SK-N-SH (cell line): ENCODE results near the gene PGAP2. TPM values are rescaled to one million over a fixed set of nuclear protein-coding genes. Genes with fewer than 3 reads are reported as not detected.

ENCODE experiments used
- CTCF ChIA-PET: fragments of 300-600, 350-600 bp; formaldehyde crosslinking; extraction: SDS; loops from one replicate; lab custom pipeline; 2021; lab: Yijun Ruan, JAX
- POLR2A ChIA-PET: fragments of 350-600 bp; sonication (Branson Sonifier 250); formaldehyde crosslinking; extraction: SDS; loops from one replicate; lab custom pipeline; 2020; ENCODE audit warnings: antibody characterized with exemption, inconsistent platforms; lab: Yijun Ruan, JAX
- DNase-seq: peaks from one replicate; pipeline ENCODE4 v3.0.0; 2012
- H2AFZ ChIP-seq: fragments of 200-600 bp; sonication (generic); 2 replicates; pipeline ENCODE4 v1.8.1; 2016; ENCODE audit warnings: antibody characterized with exemption, mild to moderate bottlenecking, low read depth
- H3F3A ChIP-seq: fragments of 200-600 bp; sonication (generic); replicated peaks from 2 replicates; pipeline ENCODE3; 2016; ENCODE audit warnings: antibody characterized with exemption, mild to moderate bottlenecking; ENCODE audit not compliant: insufficient read depth
- H3K27ac ChIP-seq, 2 experiments: fragments of 200-500 bp in 1 of 2; fragments of 200-600 bp in 1 of 2; sonication (Bioruptor generic) in 1 of 2; sonication (generic), shearing (Covaris generic) in 1 of 2; 2 replicates each; pipeline versions ENCODE4 v1.5.1 to v1.6.1; 2014 to 2016; ENCODE audit warnings: low read depth in 2 of 2, inconsistent platforms in 1 of 2, low read length in 1 of 2, mild to moderate bottlenecking in 1 of 2, mixed read lengths in 1 of 2
- H3K27me3 ChIP-seq: fragments of 200-600 bp; sonication (generic), shearing (Covaris generic); 2 replicates; pipeline ENCODE4 v1.6.1; 2016; ENCODE audit warnings: mixed run types; ENCODE audit not compliant: insufficient read depth
- H3K36me3 ChIP-seq, 2 experiments: fragments of 200-500 bp in 1 of 2; fragments of 200-600 bp in 1 of 2; sonication (Bioruptor generic) in 1 of 2; sonication (generic) in 1 of 2; replicated peaks in 1 of 2; 2 replicates each; pipeline versions ENCODE3 to v1.5.1; 2014 to 2016; ENCODE audit warnings: low read length in 1 of 2, mild to moderate bottlenecking in 1 of 2; ENCODE audit not compliant: insufficient read depth in 2 of 2, control insufficient read depth in 1 of 2
- H3K4me1 ChIP-seq, 2 experiments: fragments of 200-500 bp in 1 of 2; fragments of 200-600 bp in 1 of 2; sonication (Bioruptor generic) in 1 of 2; sonication (generic), shearing (Covaris generic) in 1 of 2; 2 replicates each; pipeline versions ENCODE4 v1.5.1 to v1.6.1; 2014 to 2016; ENCODE audit warnings: low read depth in 1 of 2, low read length in 1 of 2, mixed run types in 1 of 2; ENCODE audit not compliant: insufficient read depth in 2 of 2, control insufficient read depth in 1 of 2
- H3K4me2 ChIP-seq: fragments of 200-600 bp; sonication (generic), shearing (Covaris generic); 2 replicates; pipeline ENCODE4 v1.6.1; 2017; ENCODE audit warnings: mixed run types
- H3K4me3 ChIP-seq, 2 experiments: fragments of 200-500 bp in 1 of 2; fragments of 200-600 bp in 1 of 2; sonication (Bioruptor generic) in 1 of 2; sonication (generic), shearing (Covaris generic) in 1 of 2; 2 replicates each; pipeline versions ENCODE4 v1.5.1 to v1.8.1; 2014 to 2016; ENCODE audit warnings: low read depth in 2 of 2, inconsistent platforms in 1 of 2, low read length in 1 of 2, mild to moderate bottlenecking in 1 of 2, mixed read lengths in 1 of 2, moderate library complexity in 1 of 2
- H3K79me2 ChIP-seq: fragments of 200-600 bp; sonication (generic); 2 replicates; pipeline ENCODE4 v1.8.1; 2017; ENCODE audit warnings: mild to moderate bottlenecking; ENCODE audit not compliant: insufficient read depth
- H3K9ac ChIP-seq: fragments of 200-600 bp; sonication (generic); 2 replicates; pipeline ENCODE4 v1.6.1; 2017; ENCODE audit warnings: mixed run types
- H3K9me2 ChIP-seq: fragments of 200-600 bp; sonication (generic); 2 replicates; pipeline ENCODE4 v1.6.1; 2017; ENCODE audit warnings: mixed run types
- H3K9me3 ChIP-seq: fragments of 200-600 bp; sonication (generic); 2 replicates; pipeline ENCODE4 v1.6.1; 2017; ENCODE audit warnings: mixed run types, mild to moderate bottlenecking, moderate library complexity
- H4K20me1 ChIP-seq: fragments of 200-600 bp; sonication (generic); 2 replicates; pipeline ENCODE4 v1.6.1; 2017; ENCODE audit warnings: mild to moderate bottlenecking, mixed run types; ENCODE audit not compliant: insufficient read depth
- ELF1 ChIP-seq: IDR thresholded peaks from 2 replicates; pipeline ENCODE4 v1.4.0; 2012
- EP300 ChIP-seq, 2 experiments: IDR thresholded peaks; 2 replicates each; pipeline versions ENCODE4 v1.4.0 to v1.6.1; 2012; ENCODE audit warnings: borderline replicate concordance in 1 of 2, low read depth in 1 of 2, low read length in 1 of 2
- FOXJ3 ChIP-seq: sonication (generic); formaldehyde crosslinking; IDR thresholded peaks from 2 replicates; pipeline ENCODE4 v1.5.1; 2020; ENCODE audit warnings: mild to moderate bottlenecking, missing genetic modification reagents
- GABPA ChIP-seq: IDR thresholded peaks from 2 replicates; pipeline ENCODE4 v1.4.0; 2012; ENCODE audit warnings: low read depth, mild to moderate bottlenecking
- IRF3 ChIP-seq: fragments of 150-350 bp; IDR thresholded peaks from 2 replicates; pipeline ENCODE4 v1.6.1; 2016; ENCODE audit warnings: mild to moderate bottlenecking, low read depth, low read length
- JUND ChIP-seq: IDR thresholded peaks from 2 replicates; pipeline ENCODE4 v1.4.0; 2012
- NFIC ChIP-seq: IDR thresholded peaks from 2 replicates; pipeline ENCODE4 v1.4.0; 2012; ENCODE audit warnings: borderline replicate concordance
- NRF1 ChIP-seq: IDR thresholded peaks from 2 replicates; pipeline ENCODE4 v1.6.1; 2012; ENCODE audit warnings: low read depth, mild to moderate bottlenecking, low read length
- POLR2AphosphoS5 ChIP-seq: IDR thresholded peaks from 2 replicates; pipeline ENCODE4 v1.6.1; 2012; ENCODE audit warnings: low read depth, low read length
- RAD21 ChIP-seq: IDR thresholded peaks from 2 replicates; pipeline ENCODE4 v1.6.1; 2012; ENCODE audit warnings: mild to moderate bottlenecking, low read length
- RCOR1 ChIP-seq: fragments of 150-350 bp; IDR thresholded peaks from 2 replicates; pipeline ENCODE4 v1.6.1; 2017; ENCODE audit warnings: antibody characterized with exemption, low read length
- REST ChIP-seq: IDR thresholded peaks from 2 replicates; pipeline ENCODE4 v1.6.1; 2012; ENCODE audit warnings: mild to moderate bottlenecking, low read depth, low read length, moderate library complexity
- SIN3A ChIP-seq: IDR thresholded peaks from 2 replicates; pipeline ENCODE4 v1.6.1; 2012; ENCODE audit warnings: low read depth, mild to moderate bottlenecking, low read length, moderate library complexity, borderline replicate concordance
- SMC3 ChIP-seq: IDR thresholded peaks from 2 replicates; pipeline ENCODE4 v1.6.1; 2012; ENCODE audit warnings: low read depth, low read length, improper control_type of control experiment
- USF1 ChIP-seq: IDR thresholded peaks from 2 replicates; pipeline ENCODE4 v1.4.0; 2012; ENCODE audit warnings: low read depth, borderline replicate concordance
- USF2 ChIP-seq: fragments of 150-350 bp; IDR thresholded peaks from 2 replicates; pipeline ENCODE4 v1.6.1; 2017; ENCODE audit warnings: antibody characterized with exemption, low read length, low read depth, borderline replicate concordance
- YY1 ChIP-seq: IDR thresholded peaks from 2 replicates; pipeline ENCODE4 v1.4.0; 2012; ENCODE audit warnings: low read depth, mild to moderate bottlenecking
- WGBS: methylation state at CpG from one replicate; pipeline ENCODE4 v1.1.6; 2017; ENCODE audit warnings: low lambda C conversion rate; 5-methylcytosine and 5-hydroxymethylcytosine counted together
- polyA plus RNA-seq, 3 experiments: library from polyadenylated mRNA; depleted of rRNA; stranded (reverse); fragments of >200 nt; gene quantifications; 2 replicates each; pipeline ENCODE4 v1.2.3, GENCODE V29; 2012

PGAP2 gene
- polyA plus RNA-seq, 1 of the 3 experiments (the other 2 are of a cell fraction), result 41.3 TPM

GRCh38 chr11:3833449-3833848 lies 25.1 kb downstream of the PGAP2 start:
- H3K9me3 ChIP-seq, result no peaks in the 10 kb centered on the region
- no peaks in the 10 kb centered on the region for H3K27me3 ChIP-seq
- H2AFZ ChIP-seq, result no peak overlapping the region
- no peak overlapping the region for H3K4me2 ChIP-seq
- no peaks in the 10 kb centered on the region for H3K9me2 ChIP-seq
- WGBS, result 83% methylated on average over 2 of the region's 2 CpGs
- no peak overlapping the region for H3K4me3 ChIP-seq
- peaks cover 0 to 7% of the 10 kb centered on the region in 2 experiments; a peak in 1 of 4 replicates for H3K4me1 ChIP-seq
- ChIA-PET POLR2A (no interaction called here), CTCF (interaction anchor here (0.9 to 4.3 kb wide), 2 partner anchors 21 to 239 kb away, joined by 4 to 17 read pairs; no protein-coding TSS in a partner anchor)
- peaks cover 7 to 10% of the 10 kb centered on the region in 2 experiments for H3K36me3 ChIP-seq
- no peak for DNase-seq
- H3F3A ChIP-seq, result peaks cover 7% of the 10 kb centered on the region
- H3K79me2 ChIP-seq, result peaks cover 97% of the 10 kb centered on the region
- no peak for TF ChIP-seq REST
- no peak for TF ChIP-seq POLR2AphosphoS5
- TF ChIP-seq NFIC, result no peak
- no peak for TF ChIP-seq SMC3
- TF ChIP-seq RAD21, result no peak
- TF ChIP-seq USF2, result no peak
- no peak for TF ChIP-seq FOXJ3 (CRISPR knock-in tag)
- TF ChIP-seq NRF1, result no peak
- TF ChIP-seq ELF1, result no peak
- TF ChIP-seq RCOR1, result no peak
- no peak overlapping the region for H3K9ac ChIP-seq
- H3K27ac ChIP-seq, result no peak overlapping the region
- peaks cover 91% of the 10 kb centered on the region for H4K20me1 ChIP-seq

GRCh38 chr11:3834349-3834663 lies 25.9 kb downstream of the PGAP2 start:
- peaks cover 7 to 10% of the 10 kb centered on the region in 2 experiments for H3K36me3 ChIP-seq
- POLR2A ChIA-PET, result no interaction called here
- H3K27ac ChIP-seq, result no peak overlapping the region
- TF ChIP-seq EP300 (IDR thresholded peaks at IDR 0.05; ENCODE audit: borderline replicate concordance in 1 of 2, low read depth in 1 of 2, low read length in 1 of 2), result no peak
- no peak for TF ChIP-seq USF1
- TF ChIP-seq IRF3, result no peak
- TF ChIP-seq YY1, result no peak
- TF ChIP-seq SIN3A, result no peak
- no peak for TF ChIP-seq JUND
- no peak for TF ChIP-seq GABPA
- CTCF ChIA-PET, result interaction anchor here (4.3 kb wide), 1 partner anchor 239 kb away, joined by 17 read pairs; no protein-coding TSS in a partner anchor
- no peaks in the 10 kb centered on the region for H3K27me3 ChIP-seq
- 94% methylated on average over 4 of the region's 4 CpGs for WGBS
- peaks cover 6% of the 10 kb centered on the region for H3F3A ChIP-seq
- no peak overlapping the region for H3K4me3 ChIP-seq
- H3K9me3 ChIP-seq, result no peaks in the 10 kb centered on the region
- peaks cover 0 to 13% of the 10 kb centered on the region in 2 experiments; a peak in 1 of 4 replicates for H3K4me1 ChIP-seq
- H4K20me1 ChIP-seq, result peaks cover 95% of the 10 kb centered on the region
- H3K9me2 ChIP-seq, result no peaks in the 10 kb centered on the region
- no peak overlapping the region for H3K9ac ChIP-seq
- DNase-seq, result no peak
- H3K4me2 ChIP-seq, result no peak overlapping the region
- no peak overlapping the region for H2AFZ ChIP-seq
- peaks cover 99% of the 10 kb centered on the region for H3K79me2 ChIP-seq
